GM12801 (cell line): ENCODE measurements around the gene RNASE8.

Experiments used
- TF ChIP-seq, protein P1 (sequence below): IDR thresholded peaks from one replicate; pipeline ENCODE4 v1.5.1; 2011; ENCODE audit warnings: control low read depth; ENCODE audit not compliant: insufficient read length; ENCODE audit errors: extremely low read depth

Gene RNASE8

DNA sequence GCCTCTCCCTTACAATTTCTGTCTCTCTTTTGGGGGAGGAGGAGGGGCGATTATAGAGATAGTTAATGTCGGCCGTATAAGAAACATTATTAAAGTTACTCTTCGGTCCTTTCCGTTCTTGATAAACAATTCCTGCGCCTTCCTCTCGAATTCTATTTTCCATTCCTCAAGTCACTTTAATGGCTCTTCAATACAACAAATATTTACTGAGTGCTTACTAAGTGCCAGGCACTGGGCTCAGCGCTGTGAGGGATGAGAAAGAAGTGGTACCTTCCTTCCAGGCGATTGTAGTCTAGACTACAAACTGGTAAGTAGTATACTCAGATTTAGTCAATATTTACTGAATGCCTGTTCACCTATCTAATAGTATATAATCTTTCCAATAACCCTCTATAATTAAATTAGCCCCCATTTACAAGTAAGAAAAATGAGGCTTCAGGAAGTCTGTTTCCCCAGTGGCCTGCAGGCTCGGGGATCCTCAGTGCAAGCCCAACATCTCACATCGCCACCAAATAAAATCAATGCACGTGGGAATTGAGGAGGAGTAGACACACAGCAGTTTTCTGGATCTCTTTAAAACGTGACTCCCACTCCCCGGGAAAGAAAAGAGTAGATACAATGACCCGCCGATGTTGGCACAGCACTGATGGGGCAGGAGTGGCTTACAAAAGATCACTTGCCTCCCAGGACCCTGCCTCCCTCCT is 41.4 kb downstream of the RNASE8 start:
- TF ChIP-seq, protein P1, sequence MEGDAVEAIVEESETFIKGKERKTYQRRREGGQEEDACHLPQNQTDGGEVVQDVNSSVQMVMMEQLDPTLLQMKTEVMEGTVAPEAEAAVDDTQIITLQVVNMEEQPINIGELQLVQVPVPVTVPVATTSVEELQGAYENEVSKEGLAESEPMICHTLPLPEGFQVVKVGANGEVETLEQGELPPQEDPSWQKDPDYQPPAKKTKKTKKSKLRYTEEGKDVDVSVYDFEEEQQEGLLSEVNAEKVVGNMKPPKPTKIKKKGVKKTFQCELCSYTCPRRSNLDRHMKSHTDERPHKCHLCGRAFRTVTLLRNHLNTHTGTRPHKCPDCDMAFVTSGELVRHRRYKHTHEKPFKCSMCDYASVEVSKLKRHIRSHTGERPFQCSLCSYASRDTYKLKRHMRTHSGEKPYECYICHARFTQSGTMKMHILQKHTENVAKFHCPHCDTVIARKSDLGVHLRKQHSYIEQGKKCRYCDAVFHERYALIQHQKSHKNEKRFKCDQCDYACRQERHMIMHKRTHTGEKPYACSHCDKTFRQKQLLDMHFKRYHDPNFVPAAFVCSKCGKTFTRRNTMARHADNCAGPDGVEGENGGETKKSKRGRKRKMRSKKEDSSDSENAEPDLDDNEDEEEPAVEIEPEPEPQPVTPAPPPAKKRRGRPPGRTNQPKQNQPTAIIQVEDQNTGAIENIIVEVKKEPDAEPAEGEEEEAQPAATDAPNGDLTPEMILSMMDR, result no peak

DNA sequence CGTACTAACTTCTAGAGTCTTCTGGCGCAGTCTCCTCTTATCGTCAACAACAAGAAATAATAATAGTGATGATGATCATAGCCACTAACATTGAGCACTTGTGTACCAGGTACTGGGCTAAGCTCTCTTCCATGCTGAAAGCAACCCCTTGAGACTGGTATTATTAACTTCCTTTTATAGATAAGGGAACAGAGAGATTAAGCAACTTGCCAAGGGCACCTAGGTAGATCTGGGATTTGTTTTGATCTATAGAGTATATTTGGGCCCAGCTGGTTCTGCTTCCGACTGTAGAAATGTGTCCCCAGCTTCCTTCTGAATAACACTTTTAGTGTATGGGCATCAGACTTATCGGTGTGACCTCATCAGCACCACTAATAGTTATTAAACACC is 42.0 kb downstream of the RNASE8 start:
- TF ChIP-seq, protein P1, result no peak

DNA sequence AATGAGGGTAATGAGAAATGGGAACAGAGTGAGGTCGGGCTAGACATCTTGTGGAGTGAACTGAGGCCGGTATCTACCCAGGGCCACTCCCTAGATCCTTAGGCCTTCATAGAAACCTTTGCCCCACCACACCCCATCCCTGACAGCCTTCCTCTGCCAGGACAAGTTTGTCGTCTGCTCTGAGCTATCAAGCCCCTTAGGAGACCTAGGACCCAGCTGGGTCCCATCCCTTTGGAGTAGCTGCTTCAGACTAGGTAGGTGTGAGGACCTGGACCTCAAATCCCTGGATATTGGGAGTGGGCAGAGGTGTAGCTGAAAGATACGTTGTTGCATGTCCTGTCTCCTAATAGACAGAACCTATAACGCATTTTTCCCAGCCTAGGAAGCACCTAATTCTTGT is 43.3 kb downstream of the RNASE8 start, which contains the start of gene TMEM253:
TMEM253 (plus strand) TSS at position 136 of the 400 bp plus-strand sequence. CDS start 278 bp downstream, outside the sequence.
- TF ChIP-seq, protein P1, result no peak

DNA sequence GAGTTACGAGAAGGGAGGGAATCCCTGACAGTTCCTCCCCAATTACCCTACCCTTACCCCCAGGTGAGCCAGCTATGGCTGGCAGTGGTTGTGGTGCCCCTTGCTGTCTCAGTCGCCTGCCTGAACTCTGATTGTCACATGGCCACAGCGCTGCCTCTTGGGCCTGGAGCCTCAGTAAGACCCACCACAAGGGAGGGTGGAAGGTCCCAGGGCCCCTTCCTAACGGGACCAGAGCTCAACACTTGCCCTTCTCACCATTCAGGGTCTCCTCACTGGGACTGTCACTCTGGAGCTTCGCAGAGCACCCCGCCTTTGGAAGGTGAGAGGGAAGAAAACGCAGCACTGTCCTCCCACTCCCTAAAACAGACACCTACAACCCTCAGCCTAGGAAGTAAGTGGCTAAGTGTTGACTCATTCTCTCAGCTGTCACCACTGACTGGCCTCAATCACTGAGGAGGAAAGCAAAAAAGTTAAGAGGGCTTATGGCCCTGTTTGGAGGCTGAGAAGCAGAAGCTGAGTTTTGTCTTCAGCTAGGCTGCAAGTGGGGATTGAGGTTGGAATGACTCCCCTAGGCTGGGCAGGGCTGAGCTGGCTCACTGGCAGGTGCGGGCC is 44.3 kb downstream of the RNASE8 start:
- TF ChIP-seq, protein P1, result no peak

DNA sequence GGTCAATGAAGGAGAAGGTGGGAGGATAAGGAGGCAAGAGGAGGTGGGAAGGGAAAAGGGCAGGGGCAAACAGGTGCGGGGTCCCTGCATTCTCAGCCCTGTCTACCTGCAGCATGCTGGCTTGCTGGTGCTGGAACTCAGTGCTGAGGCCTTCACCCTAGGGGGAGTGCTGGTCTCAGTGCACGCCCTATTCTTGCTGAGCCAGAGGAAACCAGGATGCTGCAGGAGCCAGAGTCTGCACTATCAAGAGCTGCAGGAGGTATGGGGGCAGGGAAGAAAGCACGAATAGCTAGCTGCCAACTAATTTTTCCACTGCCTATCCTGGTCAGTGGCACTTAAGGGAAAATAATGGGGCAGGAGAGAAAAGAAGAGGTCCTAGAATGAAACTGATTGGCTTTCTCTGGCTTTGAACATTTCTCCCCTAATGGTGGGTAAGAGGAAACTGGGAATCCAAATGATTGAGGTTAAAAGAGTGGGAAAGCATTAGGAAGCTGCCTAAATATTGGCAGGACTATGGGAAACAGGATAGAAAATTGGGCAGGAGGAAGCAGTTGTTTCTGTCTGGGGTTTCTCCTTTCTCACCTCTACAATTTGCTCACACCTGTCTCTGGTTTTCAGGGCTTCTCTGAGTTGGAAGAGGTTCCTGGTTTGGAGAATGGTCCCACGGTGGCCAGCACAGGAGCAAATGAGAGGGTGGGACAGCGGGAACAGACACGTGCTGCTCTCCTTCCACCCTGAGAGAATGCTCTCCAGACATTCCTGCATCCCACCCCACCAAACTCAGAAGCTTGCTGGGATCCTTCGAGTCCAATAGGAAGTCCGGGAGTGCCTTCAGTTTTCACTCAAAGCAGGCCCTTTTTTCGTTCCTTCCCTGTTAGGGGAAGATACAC is 45.1 kb downstream of the RNASE8 start:
- TF ChIP-seq, protein P1, result no peak

DNA sequence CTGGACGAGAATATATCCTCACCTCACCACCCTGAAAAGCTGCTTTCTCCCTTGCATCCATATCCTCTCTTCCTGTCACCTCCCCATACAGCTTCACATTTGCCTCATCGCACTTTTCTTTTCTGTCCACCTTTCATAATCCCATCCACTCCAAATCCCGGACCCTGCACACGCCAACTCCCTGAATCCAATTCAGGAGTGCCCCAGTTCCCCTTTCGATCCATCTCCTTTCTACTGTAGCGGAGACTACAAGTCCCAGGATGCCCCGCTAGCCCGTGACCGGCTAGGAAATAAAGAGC is 45.7 kb downstream of the RNASE8 start:
- TF ChIP-seq, protein P1, result no peak

DNA sequence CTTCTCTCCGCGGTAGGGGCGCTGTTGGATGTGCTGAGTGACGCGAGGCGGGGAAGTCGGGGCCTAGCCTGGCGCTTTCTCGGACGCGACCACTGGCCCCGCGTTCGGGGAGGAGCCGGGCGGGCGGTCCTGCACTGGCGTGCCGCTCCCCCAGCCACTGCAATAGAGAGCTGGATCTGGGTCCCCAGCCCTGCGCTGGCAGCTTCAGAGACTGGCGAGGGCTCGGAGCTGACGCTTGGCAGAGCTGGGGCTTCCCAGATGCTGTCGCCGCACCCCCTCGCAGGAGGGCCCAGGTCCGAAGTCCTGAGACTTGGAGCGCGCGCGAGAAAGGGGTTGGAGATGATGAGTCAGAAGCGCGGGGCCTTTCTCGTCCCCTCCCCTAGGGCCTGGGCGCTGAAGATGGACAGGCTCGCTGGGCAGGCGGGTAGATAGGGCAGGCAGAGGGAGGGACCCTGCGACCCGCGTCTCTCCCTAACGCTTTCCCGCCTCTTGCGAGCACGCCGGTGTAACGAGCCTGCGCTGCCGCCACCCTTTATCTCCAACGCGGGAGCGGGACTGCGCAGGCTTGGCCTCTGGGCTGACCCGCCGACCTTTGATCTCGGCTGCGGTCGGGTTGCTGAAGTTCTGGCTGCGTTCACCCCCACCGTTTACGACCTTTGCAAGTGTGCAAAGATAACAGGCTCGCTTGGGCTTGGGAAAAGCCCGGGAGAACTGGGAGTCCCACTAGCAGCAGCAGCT is 46.3 kb downstream of the RNASE8 start:
- TF ChIP-seq, protein P1, result no peak
